ENCODE results near the gene TUBA1C. TPM values are rescaled to one million over a fixed set of nuclear protein-coding genes. Genes with fewer than 3 reads are reported as not detected.

The TUBA1C gene
- total and polyA plus RNA-seq, 9 of the 15 experiments (the other 6 are each of a cell fraction or from before 2014, with no cell fraction given) = 755 to 3,012 (median 914) TPM

DNA sequence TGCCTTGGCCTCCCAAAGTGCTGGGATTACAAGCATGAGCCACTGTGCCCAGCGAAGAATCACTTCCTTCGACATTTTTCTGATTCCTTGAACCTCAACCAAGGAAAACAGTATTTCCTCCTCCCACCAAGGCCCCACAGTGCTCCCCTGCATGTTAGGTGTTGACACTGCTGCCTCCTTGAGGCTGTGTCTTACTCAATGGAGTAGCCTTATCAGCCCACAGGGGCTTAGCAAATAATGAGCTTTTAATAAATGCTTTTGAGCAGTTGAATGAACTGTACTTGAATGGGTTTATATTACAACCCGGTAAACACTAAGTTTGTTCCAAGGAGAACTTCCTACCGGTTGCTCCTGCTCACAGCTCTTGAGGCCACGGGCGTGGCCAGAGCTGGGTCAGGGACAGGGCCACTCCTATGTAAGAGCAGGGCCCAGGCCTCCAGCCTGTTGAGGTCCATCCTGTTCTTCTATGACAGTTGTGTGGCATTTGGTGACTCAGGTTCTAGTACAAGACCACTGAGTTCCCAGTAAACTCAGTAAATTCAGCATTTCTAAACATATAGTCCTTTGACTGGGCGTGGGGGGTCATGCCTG is 39.2 kb upstream of the TUBA1C start (continued):
- TF ChIP-seq, protein P1, sequence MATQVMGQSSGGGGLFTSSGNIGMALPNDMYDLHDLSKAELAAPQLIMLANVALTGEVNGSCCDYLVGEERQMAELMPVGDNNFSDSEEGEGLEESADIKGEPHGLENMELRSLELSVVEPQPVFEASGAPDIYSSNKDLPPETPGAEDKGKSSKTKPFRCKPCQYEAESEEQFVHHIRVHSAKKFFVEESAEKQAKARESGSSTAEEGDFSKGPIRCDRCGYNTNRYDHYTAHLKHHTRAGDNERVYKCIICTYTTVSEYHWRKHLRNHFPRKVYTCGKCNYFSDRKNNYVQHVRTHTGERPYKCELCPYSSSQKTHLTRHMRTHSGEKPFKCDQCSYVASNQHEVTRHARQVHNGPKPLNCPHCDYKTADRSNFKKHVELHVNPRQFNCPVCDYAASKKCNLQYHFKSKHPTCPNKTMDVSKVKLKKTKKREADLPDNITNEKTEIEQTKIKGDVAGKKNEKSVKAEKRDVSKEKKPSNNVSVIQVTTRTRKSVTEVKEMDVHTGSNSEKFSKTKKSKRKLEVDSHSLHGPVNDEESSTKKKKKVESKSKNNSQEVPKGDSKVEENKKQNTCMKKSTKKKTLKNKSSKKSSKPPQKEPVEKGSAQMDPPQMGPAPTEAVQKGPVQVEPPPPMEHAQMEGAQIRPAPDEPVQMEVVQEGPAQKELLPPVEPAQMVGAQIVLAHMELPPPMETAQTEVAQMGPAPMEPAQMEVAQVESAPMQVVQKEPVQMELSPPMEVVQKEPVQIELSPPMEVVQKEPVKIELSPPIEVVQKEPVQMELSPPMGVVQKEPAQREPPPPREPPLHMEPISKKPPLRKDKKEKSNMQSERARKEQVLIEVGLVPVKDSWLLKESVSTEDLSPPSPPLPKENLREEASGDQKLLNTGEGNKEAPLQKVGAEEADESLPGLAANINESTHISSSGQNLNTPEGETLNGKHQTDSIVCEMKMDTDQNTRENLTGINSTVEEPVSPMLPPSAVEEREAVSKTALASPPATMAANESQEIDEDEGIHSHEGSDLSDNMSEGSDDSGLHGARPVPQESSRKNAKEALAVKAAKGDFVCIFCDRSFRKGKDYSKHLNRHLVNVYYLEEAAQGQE (IDR thresholded peaks at IDR 0.05; ENCODE audit: borderline replicate concordance) = peak; percentile 47; the same call in 1 of the 2 replicates
- TF ChIP-seq, protein P1 (CRISPR knock-in tag; IDR thresholded peaks at IDR 0.05; ENCODE audit: low read depth) = no peak
- TF ChIP-seq ARID1B (IDR thresholded peaks at IDR 0.05) (0 out of 2 replicates have a peak, but pooled peaks have one; percentile 5), RAD21 (CRISPR knock-in tag; conservative IDR thresholded peaks at IDR 0.05 in 1 of 2, IDR thresholded peaks at IDR 0.05 in 1 of 2) (peak; percentile 34 to 50), ZNF764 (CRISPR knock-in tag; IDR thresholded peaks at IDR 0.05; ENCODE audit: low read depth) (peak; percentile 58; the same call in 1 of the 2 replicates), ZNF561 (CRISPR knock-in tag; conservative IDR thresholded peaks at IDR 0.05) (no peak), ZNF263 (CRISPR knock-in tag; IDR thresholded peaks at IDR 0.05; ENCODE audit: borderline replicate concordance) (peak; percentile 95), DACH1 (IDR thresholded peaks at IDR 0.05; ENCODE audit: partially characterized antibody) (peak; percentile 86), MTA1 (IDR thresholded peaks at IDR 0.05; ENCODE audit: borderline replicate concordance) (no peak), ZFX (CRISPR knock-in tag; IDR thresholded peaks at IDR 0.05) (0 out of 2 replicates have a peak, but pooled peaks have one; percentile 13)
- TF ChIP-seq, protein P2, sequence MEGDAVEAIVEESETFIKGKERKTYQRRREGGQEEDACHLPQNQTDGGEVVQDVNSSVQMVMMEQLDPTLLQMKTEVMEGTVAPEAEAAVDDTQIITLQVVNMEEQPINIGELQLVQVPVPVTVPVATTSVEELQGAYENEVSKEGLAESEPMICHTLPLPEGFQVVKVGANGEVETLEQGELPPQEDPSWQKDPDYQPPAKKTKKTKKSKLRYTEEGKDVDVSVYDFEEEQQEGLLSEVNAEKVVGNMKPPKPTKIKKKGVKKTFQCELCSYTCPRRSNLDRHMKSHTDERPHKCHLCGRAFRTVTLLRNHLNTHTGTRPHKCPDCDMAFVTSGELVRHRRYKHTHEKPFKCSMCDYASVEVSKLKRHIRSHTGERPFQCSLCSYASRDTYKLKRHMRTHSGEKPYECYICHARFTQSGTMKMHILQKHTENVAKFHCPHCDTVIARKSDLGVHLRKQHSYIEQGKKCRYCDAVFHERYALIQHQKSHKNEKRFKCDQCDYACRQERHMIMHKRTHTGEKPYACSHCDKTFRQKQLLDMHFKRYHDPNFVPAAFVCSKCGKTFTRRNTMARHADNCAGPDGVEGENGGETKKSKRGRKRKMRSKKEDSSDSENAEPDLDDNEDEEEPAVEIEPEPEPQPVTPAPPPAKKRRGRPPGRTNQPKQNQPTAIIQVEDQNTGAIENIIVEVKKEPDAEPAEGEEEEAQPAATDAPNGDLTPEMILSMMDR (IDR thresholded peaks at IDR 0.05 in 2 of 3, conservative IDR thresholded peaks at IDR 0.05 in 1 of 3; ENCODE audit: insufficient read depth in 2 of 3, low read depth in 1 of 3, low read length in 3 of 3) = peak; percentile 46 to 59 (median 47)

Data from K562 (cell line).